Left kidney (tissue), 2 donors: ENCODE data around the gene MARK4. TPM values are rescaled to one million over a fixed set of nuclear protein-coding genes. Genes with fewer than 3 reads are reported as not detected.
"Not testable (repeated sequence)": the region's sequence is repeated elsewhere in the genome, so short reads cannot be mapped to it uniquely, and the experiment has no call there.

Source experiments
- DNase-seq: peaks from one replicate; pipeline ENCODE4 v3.0.0-alpha.2; 2013
- polyA plus RNA-seq: library from polyadenylated mRNA; unstranded; fragments of 120-200 nt; gene quantifications from one replicate; pipeline ENCODE4 v1.2.1, GENCODE V29; 2013; ENCODE audit not compliant: insufficient read length

MARK4 gene
- polyA plus RNA-seq, 1 donor, result 41.7 TPM

DNA sequence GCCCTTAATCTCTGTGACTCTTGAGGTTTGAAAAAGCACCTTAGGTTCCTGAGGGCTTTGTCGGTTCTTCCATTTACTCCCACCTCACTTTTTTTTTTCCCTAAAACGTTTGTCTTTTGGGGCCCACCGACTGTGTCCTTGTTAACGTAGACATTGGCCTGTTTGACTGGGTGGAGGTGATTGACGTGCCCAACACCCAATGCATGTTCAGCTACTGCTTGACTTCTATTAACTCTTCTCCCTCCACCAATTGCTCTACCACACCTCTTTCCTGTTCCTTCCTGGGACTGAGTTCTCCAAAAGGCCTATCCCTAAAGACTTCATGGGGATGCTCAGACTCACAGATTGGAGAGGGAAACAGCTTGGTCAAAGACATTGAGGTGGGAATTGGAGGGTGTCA lies 54.4 kb downstream of the MARK4 start:
- DNase-seq, result no peak

- DNase-seq, result no peak
Measured at GRCh38 chr19:45306040-45306439, 55.0 kb downstream of the MARK4 start.

DNA sequence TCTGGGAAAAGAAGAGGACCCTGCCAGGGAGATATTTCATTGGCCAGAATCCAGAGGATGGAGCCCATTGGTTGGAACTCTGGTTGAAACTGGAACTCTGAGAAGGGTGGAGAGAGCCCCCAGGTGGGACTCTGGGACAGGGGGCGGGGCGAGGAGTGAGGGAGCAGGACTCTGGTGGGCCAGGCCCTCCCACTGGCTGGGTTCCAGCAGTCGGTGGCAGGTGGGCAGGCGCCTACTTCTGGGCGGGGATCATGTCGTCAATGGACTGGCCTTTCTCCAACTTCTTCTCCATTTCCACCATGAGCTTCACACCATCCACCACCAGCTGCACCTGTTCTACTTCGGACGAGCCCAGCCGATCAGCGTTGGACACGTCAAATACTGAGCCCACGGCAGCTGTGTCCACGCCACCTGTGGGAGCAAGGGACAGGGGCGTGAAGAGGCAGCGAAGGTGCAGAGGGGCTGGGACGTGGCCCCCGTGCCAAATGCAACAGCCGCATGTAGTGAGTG lies 55.5 kb downstream of the MARK4 start:
- DNase-seq, result no peak

DNA sequence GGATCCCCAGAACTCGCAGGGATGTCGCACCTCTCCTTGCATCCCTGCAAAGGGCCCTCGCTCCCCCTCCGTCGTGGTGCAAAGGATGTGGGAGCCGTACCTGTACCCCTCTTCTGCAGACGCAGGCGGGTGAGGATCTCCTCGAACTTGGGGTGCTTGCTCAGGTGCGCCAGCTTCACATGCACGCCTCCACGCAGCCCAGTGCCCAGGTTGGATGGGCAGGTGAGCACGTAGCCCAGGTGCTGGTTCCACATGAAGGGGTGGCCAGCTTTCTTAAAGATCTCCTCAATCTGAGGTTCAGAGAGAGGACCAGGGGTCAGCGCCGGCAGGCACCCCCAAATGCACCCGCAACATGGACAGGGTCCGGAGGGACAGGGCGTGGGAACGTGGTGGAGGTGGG lies 56.3 kb downstream of the MARK4 start:
- no peak for DNase-seq

GRCh38 chr19:45309322-45309721 lies 58.3 kb downstream of the MARK4 start:
- not testable (repeated sequence) for DNase-seq

DNA sequence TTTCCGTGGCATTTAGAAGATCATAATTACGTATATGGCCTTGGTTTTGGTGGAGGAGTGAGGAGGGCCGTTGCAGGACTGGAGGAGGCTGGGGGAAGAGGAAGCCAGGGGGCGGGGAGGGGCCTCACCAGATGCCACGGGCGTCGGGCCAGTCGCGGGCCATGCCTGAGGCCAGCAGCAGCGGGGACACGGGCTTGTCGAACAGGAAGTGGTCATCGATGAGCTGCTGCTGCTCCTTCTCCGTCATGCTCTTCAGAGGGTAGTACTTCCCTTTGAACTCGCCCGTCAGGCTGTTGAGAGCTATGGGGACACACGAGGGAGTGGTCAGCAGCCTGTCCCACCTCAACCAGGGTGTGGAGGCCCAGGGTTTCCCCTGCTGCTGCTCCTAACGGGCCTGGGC lies 60.5 kb downstream of the MARK4 start:
- DNase-seq, result no peak

DNA sequence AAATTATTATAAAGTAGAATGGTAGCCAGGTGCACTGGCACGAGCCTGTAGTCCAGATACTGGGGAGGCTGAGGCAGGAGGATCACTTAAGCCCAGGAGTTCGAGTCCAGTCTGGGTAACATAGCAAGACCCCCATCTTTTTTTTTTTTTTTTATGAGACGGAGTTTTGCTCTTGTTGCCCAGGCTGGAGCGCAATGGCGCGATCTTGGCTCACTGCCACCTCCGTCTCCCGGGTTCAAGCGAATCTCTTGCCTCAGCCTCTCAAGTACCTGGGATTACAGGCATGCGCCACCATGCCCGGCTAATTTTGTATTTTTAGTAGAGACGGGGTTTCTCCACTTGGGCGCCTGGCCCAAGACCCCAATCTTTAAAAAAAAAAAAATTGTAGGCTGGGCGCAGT lies 61.2 kb downstream of the MARK4 start:
- not testable (repeated sequence) for DNase-seq

GRCh38 chr19:45314708-45315245 lies 63.7 kb downstream of the MARK4 start:
- no peak for DNase-seq

DNA sequence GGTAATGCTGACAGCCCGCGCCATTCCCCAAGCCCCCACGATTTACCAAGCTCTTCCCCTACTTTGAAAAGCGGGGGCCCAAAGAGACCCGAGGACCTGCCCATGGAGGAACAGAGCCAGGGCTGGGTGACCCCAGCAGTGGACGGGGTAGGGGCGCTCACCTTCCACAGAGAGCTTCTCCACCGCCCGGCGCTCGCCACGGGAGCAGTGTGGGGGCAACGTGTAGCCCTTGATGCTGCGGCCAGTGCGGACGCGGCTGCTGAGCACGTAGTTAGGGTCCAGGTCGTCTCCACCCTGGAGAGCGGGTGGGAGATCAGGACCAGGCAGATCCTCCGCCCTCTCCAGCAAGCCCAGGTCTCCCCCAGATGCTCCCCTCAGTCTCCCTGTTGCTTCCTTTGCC lies 64.2 kb downstream of the MARK4 start:
- no peak for DNase-seq

GRCh38 chr19:45320997-45321775 lies 70.1 kb downstream of the MARK4 start:
- no peak for DNase-seq

DNA sequence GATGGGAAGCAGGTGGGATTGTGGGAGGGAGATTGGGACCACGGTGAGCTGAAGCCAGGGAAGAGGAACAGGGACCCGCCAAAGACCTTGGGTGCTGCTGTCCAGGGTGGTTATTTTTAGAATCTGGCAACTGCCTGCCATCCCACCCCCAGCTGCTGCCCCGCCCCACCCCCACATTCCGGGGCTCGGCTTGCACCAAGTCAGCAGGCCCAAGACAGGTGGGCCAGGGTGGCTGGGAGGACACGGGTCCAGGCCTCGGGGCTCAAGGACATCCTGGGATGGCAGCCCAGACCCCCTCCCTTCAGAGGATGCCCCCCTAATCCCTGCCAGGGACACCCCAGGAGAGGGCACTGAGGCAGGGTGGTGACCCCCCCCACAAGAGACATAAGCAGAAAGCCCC lies 70.8 kb downstream of the MARK4 start:
- DNase-seq, result no peak

DNA sequence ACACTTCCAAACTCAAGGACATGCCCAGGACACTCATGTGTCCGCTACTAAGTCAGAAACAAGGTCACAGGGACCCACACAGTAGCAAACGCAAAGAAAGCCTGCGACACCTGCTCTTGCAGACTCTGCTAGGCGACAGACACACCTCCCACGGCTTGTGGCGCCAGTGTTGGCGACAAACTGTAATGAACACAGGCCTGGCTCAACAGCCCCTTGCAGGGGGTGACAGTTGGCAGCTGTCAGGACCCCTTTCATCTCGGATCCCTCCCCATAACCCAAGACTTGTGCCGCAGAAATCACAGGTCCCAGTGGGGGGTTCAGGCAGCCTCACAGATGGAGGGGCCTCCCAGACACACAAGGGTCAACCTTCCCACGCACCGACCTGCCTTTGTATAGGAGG lies 71.2 kb downstream of the MARK4 start:
- no peak for DNase-seq

GRCh38 chr19:45322744-45323281 lies 71.7 kb downstream of the MARK4 start, which contains the start of gene CKM:
CKM (minus strand) TSS chr19:45322875; CDS start chr19:45319713, 3,162 bp downstream.
- DNase-seq, result no peak

GRCh38 chr19:45323671-45324081 lies 72.6 kb downstream of the MARK4 start:
- DNase-seq, result peak; percentile 37

GRCh38 chr19:45324349-45324907 lies 73.4 kb downstream of the MARK4 start:
- DNase-seq, result no peak

GRCh38 chr19:45327404-45328143 lies 76.5 kb downstream of the MARK4 start:
- no peak for DNase-seq

DNA sequence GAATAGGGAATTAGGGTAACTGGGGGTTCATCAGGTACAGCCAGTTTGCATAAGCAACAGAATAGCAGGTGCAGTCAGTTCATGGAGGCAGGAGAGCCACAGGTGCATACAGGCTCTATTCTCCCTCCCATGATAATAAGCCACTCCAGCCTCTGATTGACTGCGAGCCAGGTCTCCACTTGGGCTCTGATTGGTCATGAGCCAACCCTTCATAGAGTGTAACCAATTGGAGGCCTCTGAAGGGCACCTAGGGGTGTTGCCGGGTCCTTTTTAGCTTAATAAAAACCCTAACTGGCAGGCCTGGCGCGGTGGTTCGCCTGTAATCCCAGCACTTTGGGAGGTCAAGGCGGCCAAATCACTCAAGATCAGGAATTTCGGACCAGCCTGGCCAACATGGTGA lies 80.3 kb downstream of the MARK4 start:
- DNase-seq, result no peak

- no peak for DNase-seq
Measured at GRCh38 chr19:45333609-45334303, 82.7 kb downstream of the MARK4 start.

DNA sequence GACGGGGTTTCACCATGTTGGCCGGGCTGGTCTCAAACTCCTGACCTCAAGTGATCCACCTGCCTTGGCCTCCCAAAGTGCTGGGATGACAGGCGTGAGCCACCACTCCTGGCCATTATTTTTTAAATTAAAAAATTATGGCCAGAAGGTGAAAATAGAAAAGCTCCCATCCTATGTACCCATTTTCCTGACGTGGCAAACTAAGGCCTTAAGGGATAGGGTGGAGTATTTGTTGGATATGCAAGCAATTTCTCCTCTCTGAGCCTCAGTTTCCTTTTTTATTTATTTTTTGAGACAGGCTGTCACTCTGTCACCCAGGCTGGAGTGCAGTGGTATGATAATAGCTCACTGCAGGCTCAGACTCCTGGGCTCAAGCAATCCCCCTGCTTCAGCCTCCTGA lies 83.8 kb downstream of the MARK4 start:
- DNase-seq, result not testable (repeated sequence)

GRCh38 chr19:45336696-45337251 lies 85.7 kb downstream of the MARK4 start:
- DNase-seq, result no peak

DNA sequence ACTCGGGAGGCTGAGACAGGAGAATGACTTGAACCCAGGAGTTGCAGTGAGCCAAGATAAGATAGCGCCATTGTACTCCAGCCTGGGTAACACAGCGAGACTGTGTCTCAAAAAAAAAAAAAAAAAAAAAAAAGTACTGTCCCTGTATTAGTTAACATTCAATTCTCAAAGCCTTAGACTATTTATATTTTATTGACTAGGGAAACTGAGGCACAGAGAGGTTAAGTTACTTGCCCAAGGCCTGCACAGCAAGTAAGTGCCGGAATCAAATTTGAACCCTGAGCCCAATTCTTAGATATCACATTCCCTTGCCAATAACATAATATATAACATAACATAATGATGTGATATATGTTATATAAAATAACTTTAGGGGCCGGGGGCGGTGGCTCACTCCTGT lies 88.6 kb downstream of the MARK4 start:
- no peak for DNase-seq
